Breast epithelium (tissue), 3 donors: ENCODE measurements around the gene KCNG4.

Experiments used
- POLR2A ChIP-seq: fragments of 450-650 bp; IDR thresholded peaks from one replicate; pipeline ENCODE4 v1.6.1; 2016; ENCODE audit warnings: antibody characterized with exemption, mild to moderate bottlenecking, moderate library complexity
- POLR2AphosphoS5 ChIP-seq, 3 donors: sonication (generic); formaldehyde crosslinking; IDR thresholded peaks; one replicate each; pipeline ENCODE4 v1.6.1; 2017; ENCODE audit warnings: antibody characterized with exemption in 3 of 3
- TF ChIP-seq, protein P1 (sequence below), 3 donors: fragments of 450-650 bp; IDR thresholded peaks; one replicate each; pipeline ENCODE4 v1.5.1; 2016 to 2017; ENCODE audit warnings: antibody characterized with exemption in 3 of 3, mild to moderate bottlenecking in 3 of 3, moderate library complexity in 3 of 3

DNA sequence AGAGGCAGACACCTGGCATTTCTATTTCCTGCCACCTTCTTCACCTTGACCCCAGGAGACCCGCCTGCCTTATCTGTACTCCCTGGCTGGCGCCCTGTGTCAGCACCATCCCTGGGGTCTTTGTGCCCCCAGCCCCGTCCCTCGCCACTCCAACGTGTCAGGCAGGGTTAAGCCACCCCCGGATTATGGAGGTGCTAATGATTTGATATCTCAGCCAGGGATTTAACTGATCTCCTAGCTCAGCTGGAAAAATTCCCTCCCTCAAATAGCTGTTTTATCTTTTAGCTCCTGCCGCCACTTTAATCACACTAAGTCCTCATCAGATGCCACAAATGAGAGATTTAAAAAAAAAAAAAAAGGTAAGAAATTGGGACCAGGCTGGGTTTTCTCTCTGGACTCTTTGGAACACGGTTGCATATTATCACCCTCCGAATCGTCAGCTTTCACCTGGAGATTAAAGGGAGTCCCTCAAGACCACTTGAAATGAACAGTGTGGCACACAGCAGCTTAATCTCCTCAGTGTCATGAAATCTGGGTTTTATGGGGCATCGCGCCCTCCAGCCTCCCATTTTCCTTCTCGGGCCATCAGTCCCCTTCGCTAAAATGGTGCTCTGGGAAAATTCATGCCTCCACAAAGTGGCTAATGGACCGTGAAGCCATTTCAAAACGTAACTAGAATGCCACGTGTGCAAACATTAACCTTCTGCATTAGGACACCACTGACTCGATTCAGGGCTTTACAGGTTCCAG lies 28.7 kb upstream of the KCNG4 start:
- TF ChIP-seq, protein P1, sequence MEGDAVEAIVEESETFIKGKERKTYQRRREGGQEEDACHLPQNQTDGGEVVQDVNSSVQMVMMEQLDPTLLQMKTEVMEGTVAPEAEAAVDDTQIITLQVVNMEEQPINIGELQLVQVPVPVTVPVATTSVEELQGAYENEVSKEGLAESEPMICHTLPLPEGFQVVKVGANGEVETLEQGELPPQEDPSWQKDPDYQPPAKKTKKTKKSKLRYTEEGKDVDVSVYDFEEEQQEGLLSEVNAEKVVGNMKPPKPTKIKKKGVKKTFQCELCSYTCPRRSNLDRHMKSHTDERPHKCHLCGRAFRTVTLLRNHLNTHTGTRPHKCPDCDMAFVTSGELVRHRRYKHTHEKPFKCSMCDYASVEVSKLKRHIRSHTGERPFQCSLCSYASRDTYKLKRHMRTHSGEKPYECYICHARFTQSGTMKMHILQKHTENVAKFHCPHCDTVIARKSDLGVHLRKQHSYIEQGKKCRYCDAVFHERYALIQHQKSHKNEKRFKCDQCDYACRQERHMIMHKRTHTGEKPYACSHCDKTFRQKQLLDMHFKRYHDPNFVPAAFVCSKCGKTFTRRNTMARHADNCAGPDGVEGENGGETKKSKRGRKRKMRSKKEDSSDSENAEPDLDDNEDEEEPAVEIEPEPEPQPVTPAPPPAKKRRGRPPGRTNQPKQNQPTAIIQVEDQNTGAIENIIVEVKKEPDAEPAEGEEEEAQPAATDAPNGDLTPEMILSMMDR (IDR thresholded peaks at IDR 0.05): no peak
- no peak for TF ChIP-seq POLR2AphosphoS5 (IDR thresholded peaks at IDR 0.05)
- TF ChIP-seq POLR2A: no peak
